GM19397 (cell line): ENCODE data around the gene HAND2.

Experiments
- ATAC-seq: cut with Tn5 transposase; IDR thresholded peaks from one replicate; pipeline ENCODE4 v1.9.1; 2021; ENCODE audit warnings: mild to moderate bottlenecking, moderate library complexity; ENCODE audit not compliant: unreplicated experiment

HAND2 gene

DNA sequence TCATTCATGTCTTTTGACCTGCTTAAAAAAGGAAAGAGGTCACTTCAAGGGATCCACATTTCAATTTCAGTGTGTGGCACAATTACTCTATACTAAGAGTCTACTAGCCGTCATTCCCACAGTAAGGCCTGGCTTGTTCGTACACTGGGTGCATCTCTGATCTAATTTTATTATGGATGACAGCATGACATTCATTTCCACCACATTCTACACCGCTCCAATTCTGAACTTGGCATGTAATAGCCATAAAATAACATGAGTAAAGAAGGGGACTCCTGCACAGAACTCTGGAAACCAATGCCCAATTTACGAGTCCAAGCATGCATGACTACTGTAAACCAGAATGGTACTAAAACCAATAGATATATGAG is 51.1 kb downstream of the HAND2 start:
- ATAC-seq, result no peak

DNA sequence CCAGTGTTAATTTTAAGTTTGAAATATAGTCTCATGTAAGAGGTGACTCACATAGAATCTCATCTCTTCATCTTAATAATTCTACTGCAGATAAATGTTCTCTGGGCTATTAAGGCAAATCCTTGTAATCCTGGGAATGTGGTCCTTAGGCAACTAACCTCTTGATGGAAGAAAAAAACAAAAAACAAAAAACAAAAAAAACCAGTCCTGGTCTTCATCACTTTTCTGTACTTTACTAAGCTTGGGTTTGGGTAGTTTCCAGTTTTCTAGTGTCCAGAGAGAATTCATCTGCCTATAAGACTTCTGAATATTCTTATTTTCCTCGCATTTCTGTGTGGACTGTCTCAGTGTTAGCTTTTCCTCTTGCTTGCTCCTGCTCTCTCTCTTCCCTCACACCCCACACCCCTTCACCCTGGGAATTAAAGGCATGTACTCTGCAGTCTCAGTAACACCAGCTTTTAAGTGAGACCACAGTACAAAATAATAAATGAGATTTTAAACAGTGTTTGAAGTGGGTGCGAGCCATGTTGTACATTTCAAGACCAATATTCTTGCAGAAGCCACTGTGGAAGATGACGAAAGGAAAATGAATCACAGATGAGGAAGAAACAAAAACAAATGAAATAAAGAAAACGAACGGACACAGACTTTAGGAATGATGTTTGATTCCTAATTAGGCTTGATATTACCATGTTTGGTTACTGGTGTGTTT is 51.7 kb downstream of the HAND2 start:
- no peak for ATAC-seq

DNA sequence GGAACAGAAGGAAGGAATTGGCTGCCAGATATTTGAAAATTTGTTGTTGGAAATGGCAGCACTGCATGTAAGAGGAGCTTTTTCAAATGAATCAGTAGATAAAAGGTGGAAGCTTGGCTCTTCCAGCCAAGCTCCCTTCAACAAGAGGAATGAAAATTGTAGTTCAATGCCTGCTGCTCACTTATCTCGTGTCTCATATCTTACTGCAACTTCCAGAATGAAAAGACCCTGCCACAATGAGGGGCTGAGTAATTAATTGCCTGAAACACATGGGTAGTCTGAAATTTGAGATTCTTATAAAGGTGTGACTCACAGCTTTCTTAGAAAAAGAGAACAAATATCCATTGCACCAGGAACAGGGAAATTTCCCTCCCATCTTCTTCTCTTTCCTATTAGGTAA is 53.0 kb downstream of the HAND2 start:
- no peak for ATAC-seq
